GM12892 (cell line): ENCODE data around the gene HAPLN1.

ENCODE experiments used
- POLR2AphosphoS5 ChIP-seq: IDR thresholded peaks from 2 replicates; pipeline ENCODE4 v1.6.1; 2011; ENCODE audit warnings: low read depth, low read length, control low read depth
- TAF1 ChIP-seq: IDR thresholded peaks from 2 replicates; pipeline ENCODE4 v1.6.1; 2011; ENCODE audit warnings: low read depth, mild to moderate bottlenecking, control low read depth, low read length, borderline replicate concordance

- TF ChIP-seq POLR2AphosphoS5 (no peak), TAF1 (no peak)
Observed at GRCh38 chr5:83686251-83686650, 34.4 kb downstream of the HAPLN1 start.
